ENCODE data around the gene NR3C1.

DNA sequence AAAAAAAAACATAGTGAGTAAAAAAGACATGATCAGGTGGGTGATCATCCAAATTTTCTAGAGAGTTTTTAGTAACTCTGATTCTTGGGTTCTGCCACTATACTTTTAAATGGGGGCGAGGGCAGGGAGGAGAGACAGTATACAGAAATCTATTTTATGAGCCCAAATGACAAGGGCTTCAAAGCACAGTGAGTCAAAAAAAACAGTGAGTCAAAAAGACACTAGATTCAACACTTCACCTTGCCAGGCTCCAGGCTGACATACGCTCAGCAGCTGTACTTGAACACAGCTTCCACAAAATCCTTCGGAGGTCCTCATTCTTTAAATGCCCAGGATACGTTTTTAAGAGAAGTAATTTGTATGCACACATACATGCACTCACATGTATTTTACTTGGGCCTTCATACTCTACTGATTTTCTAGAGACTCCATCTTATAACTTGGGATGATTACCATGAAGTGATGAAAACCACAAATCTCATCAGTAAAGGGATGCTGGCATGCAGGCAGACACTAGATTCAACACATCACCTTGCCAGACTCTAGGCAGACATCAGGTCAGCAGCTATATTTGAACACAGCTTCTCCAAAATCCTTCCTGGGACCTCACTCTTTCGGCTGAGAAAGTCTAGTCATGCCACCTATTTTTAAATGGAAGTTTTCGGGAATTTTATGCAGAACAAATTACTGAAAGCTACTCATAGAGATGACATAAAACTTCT lies 28.8 kb downstream of the NR3C1 start:
- TF ChIP-seq, protein P1, sequence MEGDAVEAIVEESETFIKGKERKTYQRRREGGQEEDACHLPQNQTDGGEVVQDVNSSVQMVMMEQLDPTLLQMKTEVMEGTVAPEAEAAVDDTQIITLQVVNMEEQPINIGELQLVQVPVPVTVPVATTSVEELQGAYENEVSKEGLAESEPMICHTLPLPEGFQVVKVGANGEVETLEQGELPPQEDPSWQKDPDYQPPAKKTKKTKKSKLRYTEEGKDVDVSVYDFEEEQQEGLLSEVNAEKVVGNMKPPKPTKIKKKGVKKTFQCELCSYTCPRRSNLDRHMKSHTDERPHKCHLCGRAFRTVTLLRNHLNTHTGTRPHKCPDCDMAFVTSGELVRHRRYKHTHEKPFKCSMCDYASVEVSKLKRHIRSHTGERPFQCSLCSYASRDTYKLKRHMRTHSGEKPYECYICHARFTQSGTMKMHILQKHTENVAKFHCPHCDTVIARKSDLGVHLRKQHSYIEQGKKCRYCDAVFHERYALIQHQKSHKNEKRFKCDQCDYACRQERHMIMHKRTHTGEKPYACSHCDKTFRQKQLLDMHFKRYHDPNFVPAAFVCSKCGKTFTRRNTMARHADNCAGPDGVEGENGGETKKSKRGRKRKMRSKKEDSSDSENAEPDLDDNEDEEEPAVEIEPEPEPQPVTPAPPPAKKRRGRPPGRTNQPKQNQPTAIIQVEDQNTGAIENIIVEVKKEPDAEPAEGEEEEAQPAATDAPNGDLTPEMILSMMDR (IDR thresholded peaks at IDR 0.05) = no peak
- TF ChIP-seq ZFX (IDR thresholded peaks at IDR 0.05; ENCODE audit: borderline replicate concordance) = no peak

Data from 22Rv1 (cell line).